Measurements from ENCODE around the gene ARID3A. TPM values are rescaled to one million over a fixed set of nuclear protein-coding genes. Genes with fewer than 3 reads are reported as not detected.

ARID3A gene
- total and polyA plus RNA-seq, 2 experiments from 2014 or later, result 2.8 to 8.5 TPM

DNA sequence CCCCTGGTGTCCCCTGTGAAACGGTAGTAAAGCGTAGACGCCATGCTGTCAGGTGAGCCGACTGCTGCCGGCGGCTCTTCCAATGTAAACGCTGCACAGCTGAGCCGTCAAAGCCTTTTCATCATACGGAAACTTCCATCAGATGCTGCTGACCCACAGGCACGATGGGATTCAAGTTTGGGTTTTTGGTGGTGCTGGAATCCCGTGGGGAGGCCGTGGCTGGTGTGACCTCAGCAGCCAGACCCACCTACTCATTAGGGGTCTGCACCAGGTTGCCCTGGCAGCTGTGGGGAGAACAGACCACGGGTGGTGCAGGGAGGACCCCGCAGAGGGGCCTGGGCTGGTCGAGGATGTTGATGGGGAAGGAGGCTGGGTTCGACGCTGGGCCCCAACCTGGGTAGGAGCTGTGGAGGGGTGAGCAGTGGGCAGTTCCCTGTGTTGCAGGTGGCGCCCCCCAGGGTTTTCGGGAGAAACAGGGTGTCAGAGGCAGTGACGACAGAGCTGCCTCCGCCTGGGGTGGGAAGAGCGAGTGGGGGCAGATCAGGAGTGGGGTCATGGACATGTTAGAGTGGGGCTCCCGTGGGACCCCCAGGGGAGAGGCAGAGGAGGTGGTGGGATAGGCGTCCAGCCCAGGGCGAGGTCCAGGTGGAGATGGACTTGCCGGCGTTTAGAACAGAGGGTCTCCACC lies 81.0 kb downstream of the ARID3A start:
- Histone ChIP-seq H3K4me1 (ENCODE audit: insufficient read depth) (no peaks in the 10 kb centered on the region), H3K9me2 (ENCODE audit: insufficient read depth) (no peaks in the 10 kb centered on the region), H3K36me3 (ENCODE audit: low read depth) (no peaks in the 10 kb centered on the region), H3K79me2 (ENCODE audit: insufficient read depth) (0 out of 2 replicates have a peak, but pooled peaks cover 2% of the 10 kb centered on the region), H3K4me3 (no peak overlapping the region), H3K9ac (no peak overlapping the region), H3F3A (ENCODE audit: insufficient read depth) (no peaks in the 10 kb centered on the region), H3K9me3 (ENCODE audit: low read depth) (no peaks in the 10 kb centered on the region), H3K27me3 (replicated peaks; ENCODE audit: insufficient read depth) (no peaks in the 10 kb centered on the region), H2AFZ (no peak overlapping the region), H4K20me1 (ENCODE audit: insufficient read depth) (no peaks in the 10 kb centered on the region), H3K4me2 (ENCODE audit: unreplicated experiment) (no peak overlapping the region), H3K27ac (no peak overlapping the region)
- in situ Hi-C loops (cut with MboI), result no loop called here
- 67 to 68% methylated on average over 25 to 27 of the region's 27 CpGs for WGBS, 2 experiments (ENCODE audit: low coverage in 1 of 2, low lambda C conversion rate in 2 of 2, missing lambda C conversion rate in 2 of 2)
- no peak for TF ChIP-seq EZH2 (IDR thresholded peaks at IDR 0.05; ENCODE audit: insufficient read depth, poor library complexity, severe bottlenecking)
- DNase-seq, result no peak

GRCh38 chr19:1007399-1008251 lies 81.8 kb downstream of the ARID3A start:
- WGBS, 2 experiments (ENCODE audit: low coverage in 1 of 2, low lambda C conversion rate in 2 of 2, missing lambda C conversion rate in 2 of 2), result 87 to 88% methylated on average over 30 to 71 of the region's 73 CpGs
- Histone ChIP-seq H3K9me2 (ENCODE audit: insufficient read depth) (no peaks in the 10 kb centered on the region), H2AFZ (no peak overlapping the region), H4K20me1 (ENCODE audit: insufficient read depth) (no peaks in the 10 kb centered on the region), H3K4me1 (ENCODE audit: insufficient read depth) (no peaks in the 10 kb centered on the region), H3K4me2 (ENCODE audit: unreplicated experiment) (no peak overlapping the region), H3K9ac (no peak overlapping the region), H3K4me3 (no peak overlapping the region), H3K9me3 (ENCODE audit: low read depth) (no peaks in the 10 kb centered on the region), H3K27ac (no peak overlapping the region), H3K79me2 (ENCODE audit: insufficient read depth) (peaks cover 9% of the 10 kb centered on the region; the same call in 1 of the 2 replicates), H3K27me3 (replicated peaks; ENCODE audit: insufficient read depth) (no peaks in the 10 kb centered on the region), H3F3A (ENCODE audit: insufficient read depth) (no peaks in the 10 kb centered on the region), H3K36me3 (ENCODE audit: low read depth) (no peaks in the 10 kb centered on the region)
- in situ Hi-C loops (cut with MboI), result no loop called here
- DNase-seq, result no peak
- TF ChIP-seq EZH2phosphoT487 (IDR thresholded peaks at IDR 0.05; ENCODE audit: insufficient read depth, low read depth) (no peak), EZH2 (IDR thresholded peaks at IDR 0.05; ENCODE audit: insufficient read depth, poor library complexity, severe bottlenecking) (no peak)

DNA sequence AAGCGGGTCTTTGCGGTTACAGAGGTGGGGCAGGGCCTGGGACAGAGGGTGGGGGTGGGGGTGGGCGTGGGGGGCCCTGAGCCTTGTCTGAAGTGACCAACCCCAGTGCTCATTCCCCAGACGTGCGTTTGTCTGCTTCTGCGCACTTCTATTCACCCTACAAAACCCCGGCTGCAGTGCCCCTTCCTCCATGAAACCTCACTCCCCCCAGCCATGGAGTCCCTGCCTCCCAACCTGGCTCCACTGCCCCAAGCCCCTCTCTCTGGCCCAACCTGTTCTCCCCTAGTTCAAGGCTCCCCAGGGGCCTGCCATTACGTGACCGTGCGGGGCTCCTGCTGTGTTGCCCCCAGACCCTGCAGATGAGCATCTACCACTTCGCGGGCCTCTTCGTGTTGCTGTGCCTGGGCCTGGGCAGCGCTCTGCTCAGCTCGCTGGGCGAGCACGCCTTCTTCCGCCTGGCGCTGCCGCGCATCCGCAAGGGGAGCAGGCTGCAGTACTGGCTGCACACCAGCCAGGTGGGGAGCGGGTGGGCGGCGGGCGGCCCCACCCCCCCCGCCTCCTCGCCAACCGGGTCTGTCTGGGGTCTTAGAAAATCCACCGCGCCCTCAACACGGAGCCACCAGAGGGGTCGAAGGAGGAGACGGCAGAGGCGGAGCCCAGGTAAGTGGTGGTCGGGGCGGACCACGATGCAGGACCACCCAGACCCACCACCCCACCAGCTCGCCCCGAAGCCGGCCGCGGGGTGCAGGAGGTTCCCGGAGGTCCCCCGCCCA lies 82.6 kb downstream of the ARID3A start:
- H3K4me1 ChIP-seq (ENCODE audit: insufficient read depth), result no peaks in the 10 kb centered on the region
- in situ Hi-C loops (cut with MboI), result no loop called here
- no peak overlapping the region for H3K27ac ChIP-seq
- no peak for DNase-seq
- no peaks in the 10 kb centered on the region for H3K9me3 ChIP-seq (ENCODE audit: low read depth)
- no peaks in the 10 kb centered on the region for H3F3A ChIP-seq (ENCODE audit: insufficient read depth)
- H2AFZ ChIP-seq, result no peak overlapping the region
- TF ChIP-seq EZH2phosphoT487 (IDR thresholded peaks at IDR 0.05; ENCODE audit: insufficient read depth, low read depth), result no peak
- TF ChIP-seq EZH2 (IDR thresholded peaks at IDR 0.05; ENCODE audit: insufficient read depth, poor library complexity, severe bottlenecking), result no peak
- H3K79me2 ChIP-seq (ENCODE audit: insufficient read depth), result peaks cover 18% of the 10 kb centered on the region
- WGBS, 2 experiments (ENCODE audit: low coverage in 1 of 2, low lambda C conversion rate in 2 of 2, missing lambda C conversion rate in 2 of 2), result 91 to 98% methylated on average over 23 to 45 of the region's 45 CpGs
- no peaks in the 10 kb centered on the region for H3K36me3 ChIP-seq (ENCODE audit: low read depth)
- no peaks in the 10 kb centered on the region for H3K9me2 ChIP-seq (ENCODE audit: insufficient read depth)
- H3K27me3 ChIP-seq (replicated peaks; ENCODE audit: insufficient read depth), result no peaks in the 10 kb centered on the region
- no peaks in the 10 kb centered on the region for H4K20me1 ChIP-seq (ENCODE audit: insufficient read depth)
- no peak overlapping the region for H3K9ac ChIP-seq
- no peak overlapping the region for H3K4me3 ChIP-seq
- no peak overlapping the region for H3K4me2 ChIP-seq (ENCODE audit: unreplicated experiment)
